Measurements from ENCODE around the gene FHAD1. TPM values are rescaled to one million over a fixed set of nuclear protein-coding genes. Genes with fewer than 3 reads are reported as not detected.
A peak's percentile ranks its signal among the peaks of the same experiment; 100 is the strongest.

FHAD1 gene
- total and polyA plus RNA-seq, 9 of the 15 experiments (the other 6 are each of a cell fraction or from before 2014, with no cell fraction given): 0.32 to 2.1 (median 1.5) TPM; not detected in 1

DNA sequence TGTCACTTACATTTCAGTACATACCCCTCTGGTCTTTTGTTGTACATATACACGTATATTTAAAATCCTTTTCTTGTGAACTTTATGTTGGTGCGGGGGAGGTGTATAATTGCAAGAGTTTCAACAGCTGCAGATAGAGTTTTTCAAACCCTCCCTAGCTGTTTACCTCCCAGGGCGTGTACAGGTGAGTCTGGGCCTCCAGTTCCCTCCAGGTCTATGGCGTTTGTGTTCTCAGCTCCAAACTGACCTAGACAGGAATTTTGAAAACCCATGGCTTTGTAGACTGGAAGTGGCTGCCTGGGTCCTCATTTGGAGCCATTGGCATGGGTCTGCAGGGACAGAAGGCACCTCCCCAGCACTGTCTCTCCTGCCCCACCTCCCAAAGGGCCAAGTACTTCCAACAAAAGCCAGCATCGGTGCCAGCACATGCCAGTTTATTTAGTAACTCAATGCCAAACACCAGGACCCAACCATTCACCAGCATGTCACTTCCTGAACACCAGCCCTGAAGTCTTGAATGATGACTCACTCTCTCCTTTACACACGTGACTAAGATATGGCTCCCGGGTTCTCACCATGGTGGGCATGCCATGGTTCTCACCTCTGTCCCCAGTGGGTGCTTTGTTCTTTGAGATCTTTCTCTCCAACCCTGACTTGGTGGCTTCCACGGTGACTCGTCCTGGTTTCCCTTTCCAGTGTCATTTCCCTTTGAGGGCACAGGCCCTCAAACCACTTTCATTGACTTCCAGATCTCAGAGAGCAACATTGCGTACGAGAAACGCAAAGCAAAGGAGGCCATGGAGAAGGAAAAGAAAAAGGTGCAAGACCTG, 105.3 kb downstream of the FHAD1 start (continued):
- TF ChIP-seq, protein P1, sequence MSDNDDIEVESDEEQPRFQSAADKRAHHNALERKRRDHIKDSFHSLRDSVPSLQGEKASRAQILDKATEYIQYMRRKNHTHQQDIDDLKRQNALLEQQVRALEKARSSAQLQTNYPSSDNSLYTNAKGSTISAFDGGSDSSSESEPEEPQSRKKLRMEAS (CRISPR knock-in tag; IDR thresholded peaks at IDR 0.05): peak; percentile 51; the same call in 1 of the 2 replicates
- TF ChIP-seq JUND (IDR thresholded peaks at IDR 0.05; ENCODE audit: borderline replicate concordance, low read depth, low read length) (peak; percentile 98), JUND (tag; IDR thresholded peaks at IDR 0.05; ENCODE audit: borderline replicate concordance, low read depth, low read length) (peak; percentile 96), GABPB2 (CRISPR knock-in tag; conservative IDR thresholded peaks at IDR 0.05) (no peak), ZNF395 (CRISPR knock-in tag; IDR thresholded peaks at IDR 0.05) (peak; percentile 93), ATF3 (IDR thresholded peaks at IDR 0.05) (peak; percentile 97), ATF3 (CRISPR knock-in tag; conservative IDR thresholded peaks at IDR 0.05) (peak; percentile 81), ZNF197 (CRISPR knock-in tag; IDR thresholded peaks at IDR 0.05; ENCODE audit: low read depth) (0 out of 2 replicates have a peak, but pooled peaks have one; percentile 36), FOSL1 (tag; conservative IDR thresholded peaks at IDR 0.05) (peak; percentile 96), CC2D1A (IDR thresholded peaks at IDR 0.05) (no peak), JUNB (CRISPR knock-in tag; conservative IDR thresholded peaks at IDR 0.05) (peak; percentile 71), ZNF408 (CRISPR knock-in tag; IDR thresholded peaks at IDR 0.05; ENCODE audit: low read depth) (no peak), EGR1 (conservative IDR thresholded peaks at IDR 0.05) (no peak), BRF1 (IDR thresholded peaks at IDR 0.05; ENCODE audit: borderline replicate concordance, extremely low read depth, insufficient read length) (no peak), ZNF584 (CRISPR knock-in tag; IDR thresholded peaks at IDR 0.05; ENCODE audit: low read depth) (peak; percentile 93)
- TF ChIP-seq, protein P2, sequence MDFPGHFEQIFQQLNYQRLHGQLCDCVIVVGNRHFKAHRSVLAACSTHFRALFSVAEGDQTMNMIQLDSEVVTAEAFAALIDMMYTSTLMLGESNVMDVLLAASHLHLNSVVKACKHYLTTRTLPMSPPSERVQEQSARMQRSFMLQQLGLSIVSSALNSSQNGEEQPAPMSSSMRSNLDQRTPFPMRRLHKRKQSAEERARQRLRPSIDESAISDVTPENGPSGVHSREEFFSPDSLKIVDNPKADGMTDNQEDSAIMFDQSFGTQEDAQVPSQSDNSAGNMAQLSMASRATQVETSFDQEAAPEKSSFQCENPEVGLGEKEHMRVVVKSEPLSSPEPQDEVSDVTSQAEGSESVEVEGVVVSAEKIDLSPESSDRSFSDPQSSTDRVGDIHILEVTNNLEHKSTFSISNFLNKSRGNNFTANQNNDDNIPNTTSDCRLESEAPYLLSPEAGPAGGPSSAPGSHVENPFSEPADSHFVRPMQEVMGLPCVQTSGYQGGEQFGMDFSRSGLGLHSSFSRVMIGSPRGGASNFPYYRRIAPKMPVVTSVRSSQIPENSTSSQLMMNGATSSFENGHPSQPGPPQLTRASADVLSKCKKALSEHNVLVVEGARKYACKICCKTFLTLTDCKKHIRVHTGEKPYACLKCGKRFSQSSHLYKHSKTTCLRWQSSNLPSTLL (IDR thresholded peaks at IDR 0.05): no peak
- TF ChIP-seq, protein P3, sequence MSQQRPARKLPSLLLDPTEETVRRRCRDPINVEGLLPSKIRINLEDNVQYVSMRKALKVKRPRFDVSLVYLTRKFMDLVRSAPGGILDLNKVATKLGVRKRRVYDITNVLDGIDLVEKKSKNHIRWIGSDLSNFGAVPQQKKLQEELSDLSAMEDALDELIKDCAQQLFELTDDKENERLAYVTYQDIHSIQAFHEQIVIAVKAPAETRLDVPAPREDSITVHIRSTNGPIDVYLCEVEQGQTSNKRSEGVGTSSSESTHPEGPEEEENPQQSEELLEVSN (IDR thresholded peaks at IDR 0.05; ENCODE audit: borderline replicate concordance in 1 of 2, extremely low read depth in 1 of 2, insufficient read depth in 1 of 2, insufficient read length in 1 of 2, low read depth in 1 of 2, low read length in 1 of 2, poor library complexity in 1 of 2, severe bottlenecking in 1 of 2): peak in 1 of 2 experiments; percentile 53

All from K562 (cell line).